Measurements from ENCODE around the gene IGFBP3.

DNA sequence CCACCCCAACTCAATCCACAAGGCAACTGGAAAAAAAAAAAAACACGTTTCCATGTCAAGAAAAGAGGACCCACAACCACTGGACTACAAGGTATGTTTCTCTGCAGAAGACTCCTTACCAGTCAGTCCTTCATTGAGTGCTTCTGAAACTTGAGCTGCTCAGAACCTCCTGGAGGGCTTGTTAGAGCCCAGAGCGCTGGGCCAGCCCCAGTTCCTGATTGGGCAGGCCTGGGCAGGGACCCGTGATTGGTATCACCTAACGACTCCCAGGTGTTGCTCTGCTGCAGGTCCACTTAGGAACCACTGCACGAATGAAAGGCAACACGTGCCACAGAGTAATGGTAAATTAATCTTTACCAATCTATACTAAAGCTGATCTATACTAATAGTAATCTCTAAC lies 47.7 kb downstream of the IGFBP3 start:
- TF ChIP-seq, protein P1, sequence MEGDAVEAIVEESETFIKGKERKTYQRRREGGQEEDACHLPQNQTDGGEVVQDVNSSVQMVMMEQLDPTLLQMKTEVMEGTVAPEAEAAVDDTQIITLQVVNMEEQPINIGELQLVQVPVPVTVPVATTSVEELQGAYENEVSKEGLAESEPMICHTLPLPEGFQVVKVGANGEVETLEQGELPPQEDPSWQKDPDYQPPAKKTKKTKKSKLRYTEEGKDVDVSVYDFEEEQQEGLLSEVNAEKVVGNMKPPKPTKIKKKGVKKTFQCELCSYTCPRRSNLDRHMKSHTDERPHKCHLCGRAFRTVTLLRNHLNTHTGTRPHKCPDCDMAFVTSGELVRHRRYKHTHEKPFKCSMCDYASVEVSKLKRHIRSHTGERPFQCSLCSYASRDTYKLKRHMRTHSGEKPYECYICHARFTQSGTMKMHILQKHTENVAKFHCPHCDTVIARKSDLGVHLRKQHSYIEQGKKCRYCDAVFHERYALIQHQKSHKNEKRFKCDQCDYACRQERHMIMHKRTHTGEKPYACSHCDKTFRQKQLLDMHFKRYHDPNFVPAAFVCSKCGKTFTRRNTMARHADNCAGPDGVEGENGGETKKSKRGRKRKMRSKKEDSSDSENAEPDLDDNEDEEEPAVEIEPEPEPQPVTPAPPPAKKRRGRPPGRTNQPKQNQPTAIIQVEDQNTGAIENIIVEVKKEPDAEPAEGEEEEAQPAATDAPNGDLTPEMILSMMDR (IDR thresholded peaks at IDR 0.05 in 4 of 5, conservative IDR thresholded peaks at IDR 0.05 in 1 of 5) = no peak
- no peak for TF ChIP-seq POLR2A (IDR thresholded peaks at IDR 0.05)

All from gastrocnemius medialis (tissue), 4 donors.